PC-9 (cell line): Measurements from ENCODE around the gene HELZ2. TPM values are rescaled to one million over a fixed set of nuclear protein-coding genes. Genes with fewer than 3 reads are reported as not detected.

Experiments
- BruUV-seq: library from RNA; stranded (reverse); fragments of 400-500 nt; replicated peaks from 2 replicates; lab custom pipeline; 2021; lab: Mats Ljungman, UMichigan
- CTCF ChIA-PET: fragments of 300-600 bp; sonication (Branson Sonifier 250); formaldehyde crosslinking; loops from one replicate; lab custom pipeline; 2022; ENCODE audit warnings: antibody characterized with exemption; lab: Charles Lee
- POLR2A ChIA-PET: fragments of 300-600 bp; sonication (Branson Sonifier 250); formaldehyde crosslinking; loops from one replicate; lab custom pipeline; 2022; ENCODE audit warnings: antibody characterized with exemption; ENCODE audit not compliant: unreplicated experiment; lab: Charles Lee
- DNase-seq, 2 experiments: peaks; one replicate each; pipeline versions ENCODE4 v3.0.0 to v3.0.0-alpha.2; 2015 to 2022; ENCODE audit warnings: mixed read lengths in 1 of 2
- H2AFZ ChIP-seq: fragments of 200-600 bp; sonication (generic); 2 replicates; pipeline ENCODE4 v1.8.1; 2017; ENCODE audit warnings: antibody characterized with exemption
- H3F3A ChIP-seq: fragments of 200-600 bp; sonication (generic); 2 replicates; pipeline ENCODE4 v1.8.1; 2017; ENCODE audit warnings: antibody characterized with exemption, mild to moderate bottlenecking, low read depth; ENCODE audit not compliant: insufficient read depth
- H3K27ac ChIP-seq: fragments of 200-600 bp; sonication (generic); 2 replicates; pipeline ENCODE4 v1.6.1; 2016; ENCODE audit warnings: mixed run types
- H3K27me3 ChIP-seq: fragments of 200-600 bp; sonication (generic); 2 replicates; pipeline ENCODE4 v1.6.1; 2016; ENCODE audit warnings: low read depth, mixed run types; ENCODE audit not compliant: insufficient read depth
- H3K36me3 ChIP-seq: fragments of 200-600 bp; sonication (generic); 2 replicates; pipeline ENCODE4 v1.6.1; 2016; ENCODE audit warnings: low read depth, mixed run types
- H3K4me1 ChIP-seq: fragments of 200-600 bp; sonication (generic); replicated peaks from 2 replicates; pipeline ENCODE4 v1.6.1; 2016; ENCODE audit warnings: mixed run types; ENCODE audit not compliant: insufficient read depth
- H3K4me2 ChIP-seq: fragments of 200-600 bp; sonication (generic); 2 replicates; pipeline ENCODE4 v1.6.1; 2017; ENCODE audit warnings: mixed run types
- H3K4me3 ChIP-seq: fragments of 200-600 bp; sonication (generic); 2 replicates; pipeline ENCODE4 v1.6.1; 2016; ENCODE audit warnings: mixed run types
- H3K79me2 ChIP-seq: fragments of 200-600 bp; sonication (generic); 2 replicates; pipeline ENCODE4 v1.6.1; 2017; ENCODE audit warnings: low read depth, mixed run types
- H3K9me2 ChIP-seq: fragments of 200-600 bp; sonication (generic); 2 replicates; pipeline ENCODE4 v1.8.1; 2017; ENCODE audit warnings: mild to moderate bottlenecking; ENCODE audit not compliant: insufficient read depth
- H3K9me3 ChIP-seq: fragments of 200-600 bp; sonication (generic); 2 replicates; pipeline ENCODE4 v1.8.1; 2016; ENCODE audit warnings: low read depth; ENCODE audit not compliant: insufficient read depth
- H4K20me1 ChIP-seq: fragments of 200-600 bp; sonication (generic); 2 replicates; pipeline ENCODE4 v1.8.1; 2017; ENCODE audit not compliant: insufficient read depth
- EZH2 ChIP-seq: fragments of 200-600 bp; sonication (generic); IDR thresholded peaks from 2 replicates; pipeline ENCODE4 v1.8.0; 2017; ENCODE audit warnings: antibody characterized with exemption, low read depth
- intact Hi-C: fragments of 100-400 bp; cut with micrococcal nuclease; formaldehyde crosslinking; loops from one replicate; pipeline ENCODE4 v1.10.0; 2022; ENCODE audit not compliant: unreplicated experiment
- total RNA-seq: library from RNA; stranded (reverse); gene quantifications from 2 replicates; pipeline ENCODE4 v1.2.3, GENCODE V29; 2021
- TF ChIP-seq, protein P1 (sequence below): fragments of 200-600 bp; sonication (generic); conservative IDR thresholded peaks from 2 replicates; pipeline ENCODE4 v1.6.1; 2017; ENCODE audit warnings: mixed run types, antibody characterized with exemption, mild to moderate bottlenecking, moderate library complexity

HELZ2 gene
- total RNA-seq, 1 experiment from 2014 or later, result 33.7 TPM

DNA sequence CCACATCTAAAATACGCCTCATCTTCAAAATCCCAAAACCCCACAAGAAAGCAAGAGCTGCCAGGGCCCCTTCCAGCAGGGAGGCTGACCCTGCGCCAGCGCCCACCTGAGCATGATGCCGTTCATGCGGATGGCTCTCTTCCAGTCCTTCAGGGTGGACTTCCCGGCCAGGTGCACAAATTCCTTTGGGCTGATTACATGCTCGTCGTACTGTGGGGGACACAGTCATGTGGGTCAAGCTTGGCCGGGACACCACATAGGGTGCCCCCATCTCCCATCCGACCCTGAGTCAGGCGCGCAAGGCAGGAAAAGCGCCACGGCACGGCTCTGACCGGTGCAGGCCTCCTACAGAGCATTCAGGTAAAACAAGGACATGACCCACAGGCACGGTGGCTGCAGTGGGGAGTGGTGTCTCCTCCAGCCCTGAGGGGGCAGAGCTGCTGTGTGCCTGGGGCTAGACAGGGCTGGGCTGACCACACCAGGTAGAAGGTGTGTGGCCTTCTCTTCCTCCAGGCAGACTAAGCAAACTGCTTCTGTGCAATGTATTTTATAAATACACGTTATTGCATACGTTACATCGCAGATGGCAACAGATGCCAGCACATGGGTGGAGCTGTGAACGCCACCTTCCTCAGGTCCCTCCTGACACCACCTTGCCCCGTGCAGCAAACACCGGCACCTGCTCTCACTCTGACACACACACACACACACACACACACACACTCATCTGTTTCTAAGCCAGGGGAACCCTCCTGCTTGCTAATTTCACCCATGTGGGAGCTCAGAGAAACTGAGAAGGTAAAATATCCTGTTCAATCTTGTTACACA lies 23.8 kb upstream of the HELZ2 start:
- H3K27me3 ChIP-seq, result no peaks in the 10 kb centered on the region
- BruUV-seq, result no TSS peak
- no peaks in the 10 kb centered on the region for H3K9me3 ChIP-seq
- no peak overlapping the region for H3K4me3 ChIP-seq
- H3K4me1 ChIP-seq, result peaks cover 14% of the 10 kb centered on the region; the same call in 1 of the 2 replicates
- intact Hi-C loops, result no loop called here
- H3K27ac ChIP-seq, result no peak overlapping the region
- no peak for DNase-seq
- H3K4me2 ChIP-seq, result no peak overlapping the region
- no peaks in the 10 kb centered on the region for H3K9me2 ChIP-seq
- 0 out of 2 replicates have a peak, but pooled peaks cover 5% of the 10 kb centered on the region for H3K36me3 ChIP-seq
- H3F3A ChIP-seq, result peaks cover 9% of the 10 kb centered on the region; the same call in 1 of the 2 replicates
- H4K20me1 ChIP-seq, result no peaks in the 10 kb centered on the region
- H2AFZ ChIP-seq, result no peak overlapping the region
- ChIA-PET POLR2A (no interaction called here), CTCF (no interaction called here)
- TF ChIP-seq, protein P1, sequence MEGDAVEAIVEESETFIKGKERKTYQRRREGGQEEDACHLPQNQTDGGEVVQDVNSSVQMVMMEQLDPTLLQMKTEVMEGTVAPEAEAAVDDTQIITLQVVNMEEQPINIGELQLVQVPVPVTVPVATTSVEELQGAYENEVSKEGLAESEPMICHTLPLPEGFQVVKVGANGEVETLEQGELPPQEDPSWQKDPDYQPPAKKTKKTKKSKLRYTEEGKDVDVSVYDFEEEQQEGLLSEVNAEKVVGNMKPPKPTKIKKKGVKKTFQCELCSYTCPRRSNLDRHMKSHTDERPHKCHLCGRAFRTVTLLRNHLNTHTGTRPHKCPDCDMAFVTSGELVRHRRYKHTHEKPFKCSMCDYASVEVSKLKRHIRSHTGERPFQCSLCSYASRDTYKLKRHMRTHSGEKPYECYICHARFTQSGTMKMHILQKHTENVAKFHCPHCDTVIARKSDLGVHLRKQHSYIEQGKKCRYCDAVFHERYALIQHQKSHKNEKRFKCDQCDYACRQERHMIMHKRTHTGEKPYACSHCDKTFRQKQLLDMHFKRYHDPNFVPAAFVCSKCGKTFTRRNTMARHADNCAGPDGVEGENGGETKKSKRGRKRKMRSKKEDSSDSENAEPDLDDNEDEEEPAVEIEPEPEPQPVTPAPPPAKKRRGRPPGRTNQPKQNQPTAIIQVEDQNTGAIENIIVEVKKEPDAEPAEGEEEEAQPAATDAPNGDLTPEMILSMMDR, result no peak
- no peak for TF ChIP-seq EZH2
- no peaks in the 10 kb centered on the region for H3K79me2 ChIP-seq

DNA sequence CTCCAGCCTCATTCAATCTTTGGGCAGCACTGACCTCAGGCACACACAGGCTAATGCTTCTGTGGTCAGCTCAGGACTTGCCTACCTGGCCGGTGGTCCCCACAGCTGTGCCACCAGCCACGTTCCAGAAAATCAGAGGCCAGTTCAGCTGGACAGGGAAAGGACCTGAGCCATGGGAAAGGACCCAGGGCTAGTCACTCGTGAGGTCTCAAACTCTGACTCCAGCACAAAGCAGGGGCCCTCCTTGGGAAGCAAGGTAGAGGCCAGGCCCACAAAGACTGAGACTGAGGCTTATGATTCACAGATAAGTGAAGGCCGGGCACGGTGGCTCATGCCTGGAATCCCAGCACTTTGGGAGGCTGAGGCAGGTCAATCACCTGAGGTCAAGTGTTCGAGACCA lies 22.4 kb upstream of the HELZ2 start:
- H3K9me2 ChIP-seq, result no peaks in the 10 kb centered on the region
- no peak overlapping the region for H3K4me3 ChIP-seq
- H4K20me1 ChIP-seq, result no peaks in the 10 kb centered on the region; the same call in 1 of the 2 replicates
- peaks cover 15% of the 10 kb centered on the region; the same call in 1 of the 2 replicates for H3F3A ChIP-seq
- no peaks in the 10 kb centered on the region for H3K9me3 ChIP-seq
- ChIA-PET CTCF (interaction anchor here (0.6 kb wide), 1 partner anchor 277 kb away, joined by 6 read pairs; no protein-coding TSS in a partner anchor), POLR2A (no interaction called here)
- intact Hi-C loops, result no loop called here
- peaks cover 14% of the 10 kb centered on the region; the same call in 1 of the 2 replicates for H3K4me1 ChIP-seq
- no peaks in the 10 kb centered on the region for H3K27me3 ChIP-seq
- TF ChIP-seq EZH2, result no peak
- TF ChIP-seq, protein P1, result no peak
- H3K79me2 ChIP-seq, result no peaks in the 10 kb centered on the region
- no peak overlapping the region for H3K4me2 ChIP-seq
- no peak overlapping the region for H2AFZ ChIP-seq
- no peak for DNase-seq
- BruUV-seq, result no TSS peak
- no peak overlapping the region for H3K27ac ChIP-seq
- no peaks in the 10 kb centered on the region for H3K36me3 ChIP-seq

DNA sequence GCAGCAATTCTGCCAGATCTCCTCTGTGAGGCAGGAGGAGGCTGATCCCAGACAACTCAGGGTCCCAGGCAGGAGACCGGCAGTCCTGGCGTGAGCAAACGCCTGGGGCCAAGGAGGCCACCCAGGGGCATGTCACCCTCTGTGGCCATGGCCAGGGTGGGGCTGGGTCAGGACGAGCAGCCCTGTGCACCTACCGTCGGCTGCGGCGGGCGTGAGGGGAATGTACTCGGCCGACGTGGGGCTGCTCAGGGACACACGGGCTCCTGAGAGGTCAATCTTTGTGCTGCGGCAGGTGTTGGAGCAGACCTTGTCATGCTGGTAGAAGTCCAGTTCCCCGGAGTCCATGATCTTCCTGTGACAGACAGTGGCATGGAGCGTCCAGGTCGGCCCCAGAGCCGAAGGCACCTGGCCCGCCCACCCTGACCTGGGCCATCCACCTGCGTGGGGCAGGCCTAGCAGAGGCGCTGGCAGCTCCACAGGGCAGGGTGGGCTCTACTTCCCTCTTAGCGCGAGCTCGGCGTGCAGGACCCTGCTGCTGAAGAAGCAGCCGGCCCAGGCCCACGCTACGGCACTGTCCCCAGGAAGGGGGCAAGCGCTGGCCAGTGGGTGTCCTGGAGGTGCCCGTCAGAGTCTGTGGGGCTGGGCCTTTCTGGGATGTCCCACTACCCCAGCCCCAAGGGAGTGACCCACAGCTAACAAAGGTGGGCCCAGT lies 21.5 kb upstream of the HELZ2 start:
- Histone ChIP-seq H3K4me2 (no peak overlapping the region), H3K36me3 (no peaks in the 10 kb centered on the region), H3K4me1 (peaks cover 10% of the 10 kb centered on the region; the same call in 1 of the 2 replicates), H3F3A (peaks cover 8% of the 10 kb centered on the region; the same call in 1 of the 2 replicates), H3K9me3 (no peaks in the 10 kb centered on the region), H3K9me2 (no peaks in the 10 kb centered on the region), H3K27me3 (no peaks in the 10 kb centered on the region), H3K79me2 (no peaks in the 10 kb centered on the region), H2AFZ (no peak overlapping the region), H3K4me3 (no peak overlapping the region), H4K20me1 (no peaks in the 10 kb centered on the region; the same call in 1 of the 2 replicates), H3K27ac (no peak overlapping the region)
- TF ChIP-seq, protein P1, result no peak
- no peak for TF ChIP-seq EZH2
- ChIA-PET POLR2A (no interaction called here), CTCF (no interaction called here)
- no TSS peak for BruUV-seq
- DNase-seq, result no peak
- intact Hi-C loops, result no loop called here
